Suprapubic skin (tissue), 4 donors: ENCODE measurements around the gene ARHGAP29.

Experiments
- EP300 ChIP-seq: sonication (generic); formaldehyde crosslinking; IDR thresholded peaks from one replicate; pipeline ENCODE4 v1.6.1; 2017; ENCODE audit warnings: antibody characterized with exemption
- POLR2AphosphoS5 ChIP-seq, 3 donors: sonication (generic); formaldehyde crosslinking; IDR thresholded peaks; one replicate each; pipeline ENCODE4 v1.6.1; 2017; ENCODE audit warnings: antibody characterized with exemption in 3 of 3
- TF ChIP-seq, protein P1 (sequence below), 2 donors: fragments of 200-600 bp in 1 of 2; fragments of 450-650 bp in 1 of 2; sonication (generic) in 1 of 2; IDR thresholded peaks; one replicate each; pipeline ENCODE4 v1.5.1; 2016 to 2019; ENCODE audit warnings: antibody characterized with exemption in 2 of 2, mild to moderate bottlenecking in 1 of 2, moderate library complexity in 1 of 2

DNA sequence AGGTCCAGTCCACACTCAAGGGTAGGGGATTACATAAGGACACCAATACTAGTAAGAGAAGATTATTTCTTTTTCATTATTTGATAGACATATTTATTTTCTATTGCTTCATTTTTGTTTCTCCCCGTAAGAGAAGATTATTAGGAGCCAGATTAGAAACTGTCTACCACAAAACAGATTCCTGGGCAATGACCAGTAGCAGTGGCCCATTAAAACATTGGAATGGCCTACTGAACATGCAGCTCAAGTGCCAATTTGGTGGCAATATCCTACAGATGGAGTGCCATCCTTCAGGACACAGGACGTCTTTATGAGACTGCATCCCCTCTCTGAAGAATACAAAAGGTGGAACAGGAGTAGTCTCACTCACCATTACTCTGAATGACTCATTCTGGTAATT is 34.0 kb upstream of the ARHGAP29 start:
- TF ChIP-seq POLR2AphosphoS5 (IDR thresholded peaks at IDR 0.05) = no peak
- TF ChIP-seq, protein P1, sequence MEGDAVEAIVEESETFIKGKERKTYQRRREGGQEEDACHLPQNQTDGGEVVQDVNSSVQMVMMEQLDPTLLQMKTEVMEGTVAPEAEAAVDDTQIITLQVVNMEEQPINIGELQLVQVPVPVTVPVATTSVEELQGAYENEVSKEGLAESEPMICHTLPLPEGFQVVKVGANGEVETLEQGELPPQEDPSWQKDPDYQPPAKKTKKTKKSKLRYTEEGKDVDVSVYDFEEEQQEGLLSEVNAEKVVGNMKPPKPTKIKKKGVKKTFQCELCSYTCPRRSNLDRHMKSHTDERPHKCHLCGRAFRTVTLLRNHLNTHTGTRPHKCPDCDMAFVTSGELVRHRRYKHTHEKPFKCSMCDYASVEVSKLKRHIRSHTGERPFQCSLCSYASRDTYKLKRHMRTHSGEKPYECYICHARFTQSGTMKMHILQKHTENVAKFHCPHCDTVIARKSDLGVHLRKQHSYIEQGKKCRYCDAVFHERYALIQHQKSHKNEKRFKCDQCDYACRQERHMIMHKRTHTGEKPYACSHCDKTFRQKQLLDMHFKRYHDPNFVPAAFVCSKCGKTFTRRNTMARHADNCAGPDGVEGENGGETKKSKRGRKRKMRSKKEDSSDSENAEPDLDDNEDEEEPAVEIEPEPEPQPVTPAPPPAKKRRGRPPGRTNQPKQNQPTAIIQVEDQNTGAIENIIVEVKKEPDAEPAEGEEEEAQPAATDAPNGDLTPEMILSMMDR (IDR thresholded peaks at IDR 0.05) = no peak
- no peak for TF ChIP-seq EP300
